Measurements from ENCODE around the gene TSSK2.

Gene TSSK2

DNA sequence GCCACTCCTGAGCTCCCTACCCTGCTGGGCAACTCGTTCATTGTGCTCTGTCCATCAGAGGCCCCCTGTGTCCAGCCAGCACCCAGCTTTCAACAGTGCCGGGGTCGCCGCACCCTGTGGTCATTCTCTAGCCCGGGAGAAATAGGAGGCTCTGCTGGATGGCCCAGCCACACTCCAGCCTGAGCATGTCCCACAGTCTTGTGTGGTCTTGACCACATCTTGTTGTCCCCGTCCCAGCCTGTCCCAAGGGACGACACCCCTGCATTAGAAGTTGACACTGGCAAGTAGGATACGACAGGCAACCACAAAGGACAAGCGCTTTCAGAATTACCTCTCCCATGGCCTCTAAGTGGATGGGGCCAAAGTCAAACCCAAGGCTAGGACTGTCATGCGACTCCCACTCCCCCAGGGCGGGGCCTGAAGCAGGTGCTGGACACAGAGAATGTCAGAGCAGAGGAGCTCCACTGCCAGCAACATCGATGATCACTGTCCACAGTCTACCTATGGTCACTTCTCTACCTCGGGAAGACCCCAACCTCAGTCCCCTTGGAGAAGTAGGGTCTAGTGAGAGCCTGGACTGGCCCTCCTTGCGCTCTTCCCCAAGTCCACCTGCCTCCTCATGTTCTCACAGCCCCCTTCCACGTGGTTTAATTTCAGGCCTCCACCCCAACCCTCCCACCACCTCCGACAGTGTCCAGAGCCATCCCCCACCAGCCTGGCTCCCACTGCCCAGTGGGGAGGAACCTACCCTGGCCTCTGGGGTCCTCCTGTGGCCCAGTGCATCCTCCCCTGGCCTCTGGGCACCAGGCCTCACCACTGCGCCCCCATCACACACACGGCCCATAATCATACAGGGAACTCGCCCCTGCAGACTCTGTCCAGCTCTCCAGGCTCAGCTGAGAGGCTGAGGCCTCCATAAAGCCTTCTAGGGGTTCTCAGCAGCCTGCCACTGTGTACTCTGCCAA is 4.5 kb upstream of the TSSK2 start:
- TF ChIP-seq FOXP2 (optimal IDR thresholded peaks at IDR 0.05; ENCODE audit: borderline replicate concordance, extremely low read depth, extremely low read length, insufficient read depth) (no peak), SIN3A (IDR thresholded peaks at IDR 0.05; ENCODE audit: borderline replicate concordance, insufficient read depth, low read length) (no peak), TAF1 (IDR thresholded peaks at IDR 0.05; ENCODE audit: borderline replicate concordance, insufficient read depth, low read length) (no peak), POLR2AphosphoS5 (IDR thresholded peaks at IDR 0.05; ENCODE audit: low read depth, low read length) (no peak)
- TF ChIP-seq, protein P1, sequence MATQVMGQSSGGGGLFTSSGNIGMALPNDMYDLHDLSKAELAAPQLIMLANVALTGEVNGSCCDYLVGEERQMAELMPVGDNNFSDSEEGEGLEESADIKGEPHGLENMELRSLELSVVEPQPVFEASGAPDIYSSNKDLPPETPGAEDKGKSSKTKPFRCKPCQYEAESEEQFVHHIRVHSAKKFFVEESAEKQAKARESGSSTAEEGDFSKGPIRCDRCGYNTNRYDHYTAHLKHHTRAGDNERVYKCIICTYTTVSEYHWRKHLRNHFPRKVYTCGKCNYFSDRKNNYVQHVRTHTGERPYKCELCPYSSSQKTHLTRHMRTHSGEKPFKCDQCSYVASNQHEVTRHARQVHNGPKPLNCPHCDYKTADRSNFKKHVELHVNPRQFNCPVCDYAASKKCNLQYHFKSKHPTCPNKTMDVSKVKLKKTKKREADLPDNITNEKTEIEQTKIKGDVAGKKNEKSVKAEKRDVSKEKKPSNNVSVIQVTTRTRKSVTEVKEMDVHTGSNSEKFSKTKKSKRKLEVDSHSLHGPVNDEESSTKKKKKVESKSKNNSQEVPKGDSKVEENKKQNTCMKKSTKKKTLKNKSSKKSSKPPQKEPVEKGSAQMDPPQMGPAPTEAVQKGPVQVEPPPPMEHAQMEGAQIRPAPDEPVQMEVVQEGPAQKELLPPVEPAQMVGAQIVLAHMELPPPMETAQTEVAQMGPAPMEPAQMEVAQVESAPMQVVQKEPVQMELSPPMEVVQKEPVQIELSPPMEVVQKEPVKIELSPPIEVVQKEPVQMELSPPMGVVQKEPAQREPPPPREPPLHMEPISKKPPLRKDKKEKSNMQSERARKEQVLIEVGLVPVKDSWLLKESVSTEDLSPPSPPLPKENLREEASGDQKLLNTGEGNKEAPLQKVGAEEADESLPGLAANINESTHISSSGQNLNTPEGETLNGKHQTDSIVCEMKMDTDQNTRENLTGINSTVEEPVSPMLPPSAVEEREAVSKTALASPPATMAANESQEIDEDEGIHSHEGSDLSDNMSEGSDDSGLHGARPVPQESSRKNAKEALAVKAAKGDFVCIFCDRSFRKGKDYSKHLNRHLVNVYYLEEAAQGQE (IDR thresholded peaks at IDR 0.05; ENCODE audit: insufficient read depth in 1 of 2, low read depth in 2 of 2, low read length in 2 of 2): no peak

DNA sequence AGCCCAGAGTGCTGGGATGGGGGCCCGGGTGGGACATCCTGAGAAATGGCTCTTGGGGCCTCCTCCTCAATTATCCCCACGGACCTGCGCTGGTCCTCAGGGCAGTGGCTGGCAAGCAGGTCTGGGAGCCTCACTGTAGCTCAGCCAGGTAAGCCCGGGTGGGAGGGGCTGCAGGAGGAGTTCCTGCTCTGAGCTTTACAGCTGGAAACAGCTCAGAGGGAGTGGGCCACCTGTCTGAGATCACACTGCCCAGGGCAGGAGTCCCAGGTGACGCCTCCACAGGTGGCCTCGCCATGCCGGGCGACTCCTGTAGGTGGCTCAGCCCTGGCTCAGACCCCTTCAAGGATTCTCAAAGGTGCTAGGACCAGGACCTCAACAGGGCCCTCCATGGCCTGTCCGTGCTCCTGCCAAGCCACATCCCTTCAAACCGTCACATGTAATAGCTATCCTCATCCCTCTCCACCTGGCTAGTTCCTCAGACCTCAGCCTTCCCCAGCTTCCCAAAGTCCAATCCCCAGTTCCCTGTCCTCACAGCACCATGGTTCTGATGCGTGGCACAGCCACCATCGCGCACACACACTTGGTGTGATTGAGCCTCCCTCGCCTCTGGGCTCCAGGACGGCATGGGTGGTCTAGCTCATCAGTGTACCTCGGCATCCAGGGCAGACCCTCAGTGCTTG is 3.6 kb upstream of the TSSK2 start:
- TF ChIP-seq FOXP2 (optimal IDR thresholded peaks at IDR 0.05; ENCODE audit: borderline replicate concordance, extremely low read depth, extremely low read length, insufficient read depth): no peak
- TF ChIP-seq SIN3A (IDR thresholded peaks at IDR 0.05; ENCODE audit: borderline replicate concordance, insufficient read depth, low read length): no peak
- TF ChIP-seq, protein P1 (IDR thresholded peaks at IDR 0.05; ENCODE audit: insufficient read depth in 1 of 2, low read depth in 2 of 2, low read length in 2 of 2): no peak
- TF ChIP-seq POLR2AphosphoS5 (IDR thresholded peaks at IDR 0.05; ENCODE audit: low read depth, low read length): no peak
- no peak for TF ChIP-seq TAF1 (IDR thresholded peaks at IDR 0.05; ENCODE audit: borderline replicate concordance, insufficient read depth, low read length)

DNA sequence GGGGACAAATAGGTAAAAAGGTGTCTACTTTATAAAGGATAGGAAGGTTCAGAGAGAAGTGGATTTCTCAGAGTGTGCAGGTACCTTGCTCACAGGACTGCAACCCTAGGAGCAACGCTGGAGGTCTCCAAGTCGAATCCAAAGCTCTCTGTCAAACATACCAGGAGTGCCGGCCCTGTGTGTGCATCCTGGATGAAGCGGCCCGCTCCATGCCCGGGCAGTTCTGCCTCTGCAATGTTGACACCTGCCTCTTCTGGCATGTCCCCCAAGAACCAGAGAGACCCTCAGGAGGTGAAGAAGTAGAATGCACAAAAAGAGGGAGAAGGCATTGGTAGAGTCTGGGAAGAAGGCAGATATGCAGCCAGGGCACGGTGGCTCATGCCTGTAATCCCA is 3.1 kb upstream of the TSSK2 start:
- no peak for TF ChIP-seq SIN3A (IDR thresholded peaks at IDR 0.05; ENCODE audit: borderline replicate concordance, insufficient read depth, low read length)
- TF ChIP-seq FOXP2 (optimal IDR thresholded peaks at IDR 0.05; ENCODE audit: borderline replicate concordance, extremely low read depth, extremely low read length, insufficient read depth): no peak
- no peak for TF ChIP-seq TAF1 (IDR thresholded peaks at IDR 0.05; ENCODE audit: borderline replicate concordance, insufficient read depth, low read length)
- TF ChIP-seq POLR2AphosphoS5 (IDR thresholded peaks at IDR 0.05; ENCODE audit: low read depth, low read length): no peak

DNA sequence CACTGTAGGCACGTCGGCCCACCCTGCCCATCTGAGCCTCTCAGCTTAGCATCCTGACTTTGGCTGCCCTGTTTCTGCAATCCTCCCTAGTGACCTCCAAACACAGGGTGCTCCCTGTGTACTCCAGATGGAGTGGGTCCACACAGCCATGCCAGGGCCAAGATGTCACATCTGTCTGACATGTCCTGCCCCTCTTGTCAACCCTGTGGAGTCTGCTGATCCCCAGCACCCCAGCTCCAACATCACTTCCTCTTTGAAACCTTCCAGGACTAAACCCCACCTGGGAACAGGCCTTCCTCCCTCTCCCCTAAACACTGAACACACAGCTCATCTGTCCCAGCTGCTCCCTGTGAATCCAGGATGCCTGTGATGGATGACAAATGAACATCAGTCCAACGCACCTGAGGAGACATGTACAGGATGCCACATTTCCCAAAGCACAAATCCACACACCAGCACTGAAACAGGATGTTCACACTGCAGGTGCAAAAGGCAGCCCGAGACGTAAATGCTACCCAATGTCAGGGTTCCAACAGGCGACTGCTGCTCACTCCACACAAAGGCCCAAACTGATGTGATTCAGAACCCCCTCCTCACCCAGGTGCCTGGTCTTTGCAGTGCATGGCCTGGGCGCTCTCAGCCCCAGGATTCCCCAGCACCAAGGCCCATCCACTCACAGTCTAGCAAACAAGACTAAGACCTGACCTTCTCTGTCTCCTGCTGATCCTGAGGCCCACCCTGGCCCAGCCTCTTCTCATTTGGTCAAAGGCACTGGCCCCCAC is 2.0 kb upstream of the TSSK2 start:
- TF ChIP-seq TAF1 (IDR thresholded peaks at IDR 0.05; ENCODE audit: borderline replicate concordance, insufficient read depth, low read length): no peak
- no peak for TF ChIP-seq SIN3A (IDR thresholded peaks at IDR 0.05; ENCODE audit: borderline replicate concordance, insufficient read depth, low read length)
- no peak for TF ChIP-seq POLR2AphosphoS5 (IDR thresholded peaks at IDR 0.05; ENCODE audit: low read depth, low read length)
- TF ChIP-seq FOXP2 (optimal IDR thresholded peaks at IDR 0.05; ENCODE audit: borderline replicate concordance, extremely low read depth, extremely low read length, insufficient read depth): no peak
- TF ChIP-seq, protein P1 (IDR thresholded peaks at IDR 0.05; ENCODE audit: insufficient read depth in 1 of 2, low read depth in 2 of 2, low read length in 2 of 2): no peak

DNA sequence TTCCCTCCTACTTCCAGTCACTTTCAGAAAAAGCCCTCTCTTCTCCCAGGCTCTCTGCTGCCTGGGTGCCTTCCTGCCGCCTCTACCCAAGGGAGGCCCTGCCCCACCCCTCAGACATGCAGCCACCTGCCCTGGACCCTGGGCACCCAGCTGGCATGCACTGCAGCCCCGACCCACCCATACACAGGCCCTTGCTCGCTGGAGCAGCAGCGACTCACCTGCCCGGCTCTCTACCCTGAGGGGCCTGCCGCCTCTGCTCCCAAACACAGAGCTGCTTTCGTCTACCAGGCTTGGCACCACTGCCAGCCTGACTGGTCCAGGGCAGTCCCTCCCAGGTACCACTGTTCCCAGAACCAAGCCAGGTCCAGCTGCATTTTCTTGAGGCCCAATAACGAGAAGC is 1.2 kb upstream of the TSSK2 start:
- TF ChIP-seq SIN3A (IDR thresholded peaks at IDR 0.05; ENCODE audit: borderline replicate concordance, insufficient read depth, low read length): no peak
- TF ChIP-seq, protein P1 (IDR thresholded peaks at IDR 0.05; ENCODE audit: insufficient read depth in 1 of 2, low read depth in 2 of 2, low read length in 2 of 2): no peak
- no peak for TF ChIP-seq POLR2AphosphoS5 (IDR thresholded peaks at IDR 0.05; ENCODE audit: low read depth, low read length)
- TF ChIP-seq FOXP2 (optimal IDR thresholded peaks at IDR 0.05; ENCODE audit: borderline replicate concordance, extremely low read depth, extremely low read length, insufficient read depth): no peak
- no peak for TF ChIP-seq TAF1 (IDR thresholded peaks at IDR 0.05; ENCODE audit: borderline replicate concordance, insufficient read depth, low read length)
